Activated naive CD4-positive, alpha-beta T cell treated with anti-CD3 and anti-CD28 coated beads for 36 hours (primary cell): ENCODE measurements around the gene ACADVL. TPM values are rescaled to one million over a fixed set of nuclear protein-coding genes. Genes with fewer than 3 reads are reported as not detected.
"Not testable (repeated sequence)": the region's sequence is repeated elsewhere in the genome, so short reads cannot be mapped to it uniquely, and the experiment has no call there.

ENCODE experiments used
- CTCF ChIA-PET: fragments of 350-600 bp; sonication (Branson Sonifier 250); formaldehyde crosslinking; loops from one replicate; lab custom pipeline; 2021; ENCODE audit warnings: antibody characterized with exemption; lab: Charles Lee
- DNase-seq: peaks from one replicate; pipeline ENCODE4 v3.0.0-alpha.2; 2020
- H3K27ac Mint-ChIP-seq: one replicate; pipeline ENCODE4 v1.8.0; 2021; ENCODE audit warnings: mild to moderate bottlenecking, mixed read lengths
- H3K27me3 Mint-ChIP-seq: one replicate; pipeline ENCODE4 v1.8.0; 2021; ENCODE audit warnings: low read depth, mixed read lengths
- H3K36me3 Mint-ChIP-seq: one replicate; pipeline ENCODE4 v1.8.0; 2021; ENCODE audit warnings: low read depth, mixed read lengths
- H3K4me1 Mint-ChIP-seq: one replicate; pipeline ENCODE4 v1.8.0; 2021; ENCODE audit warnings: low read depth, mixed read lengths
- H3K4me3 Mint-ChIP-seq: one replicate; pipeline ENCODE4 v1.8.0; 2021; ENCODE audit warnings: mild to moderate bottlenecking, moderate library complexity, mixed read lengths
- H3K9me3 Mint-ChIP-seq: one replicate; pipeline ENCODE4 v1.8.0; 2021; ENCODE audit warnings: mixed read lengths
- intact Hi-C: fragments of 100-400 bp; cut with micrococcal nuclease; formaldehyde crosslinking; loops from one replicate; pipeline ENCODE4 v1.15.1; 2023
- total RNA-seq, 2 experiments: library from RNA; stranded (reverse); gene quantifications; one replicate each; pipeline ENCODE4 v1.2.3, GENCODE V29; 2021

ACADVL gene
- total RNA-seq, 2 experiments from 2014 or later: 263 to 267 TPM

- peak within 1 kb of the TSS; percentile 94 for H3K4me3 Mint-ChIP-seq
- no peaks in the 10 kb centered on the region for H3K27me3 Mint-ChIP-seq
- peak within 1 kb of the TSS; percentile 98 for H3K27ac Mint-ChIP-seq
- peaks cover 35% of the 10 kb centered on the region for H3K36me3 Mint-ChIP-seq
- no peaks in the 10 kb centered on the region for H3K9me3 Mint-ChIP-seq
- peaks cover 64% of the 10 kb centered on the region for H3K4me1 Mint-ChIP-seq
- intact Hi-C loops: loop anchor here (1.0 to 5.0 kb wide), 7 partner anchors 13 to 603 kb away; partner anchors contain the start of genes ACADVL, DLG4, EIF5A and ELP5
- DNase-seq: peak; percentile 99
- CTCF ChIA-PET: interaction anchor here (0.6 to 2.5 kb wide), 5 partner anchors 16 to 194 kb away, joined by 3 to 8 read pairs (median 3); partner anchors contain the start of genes ACADVL and DLG4
Measured at GRCh38 chr17:7239091-7240027, 19.6 kb downstream of the ACADVL start, which contains the start of gene PHF23. TSS of gene PHF23 (minus strand) at chr17:7239457. CDS start at chr17:7239279, 178 bp downstream.

- Mint-ChIP-seq H3K4me1 (peaks cover 55% of the 10 kb centered on the region), H3K4me3 (peak overlapping the region; percentile 94), H3K9me3 (no peaks in the 10 kb centered on the region), H3K27ac (peak overlapping the region; percentile 98), H3K36me3 (peaks cover 29% of the 10 kb centered on the region), H3K27me3 (no peaks in the 10 kb centered on the region)
- no peak for DNase-seq
- intact Hi-C loops: no loop called here
- CTCF ChIA-PET: interaction anchor here (0.6 to 1.5 kb wide), 2 partner anchors 56 to 62 kb away, joined by 3 to 4 read pairs; no protein-coding TSS in a partner anchor
Measured at GRCh38 chr17:7240375-7240774, 20.6 kb downstream of the ACADVL start.

GRCh38 chr17:7241090-7241733, 21.5 kb downstream of the ACADVL start:
- Mint-ChIP-seq H3K9me3 (no peaks in the 10 kb centered on the region), H3K4me1 (peaks cover 46% of the 10 kb centered on the region), H3K4me3 (peak overlapping the region; percentile 94), H3K27me3 (no peaks in the 10 kb centered on the region), H3K36me3 (peaks cover 29% of the 10 kb centered on the region), H3K27ac (peak overlapping the region; percentile 98)
- intact Hi-C loops: no loop called here
- CTCF ChIA-PET: interaction anchor here (0.6 to 2.7 kb wide), 5 partner anchors 21 to 240 kb away, joined by 3 to 16 read pairs (median 3); partner anchors contain the start of genes ACADVL, DLG4 and SLC35G6
- DNase-seq: no peak

GRCh38 chr17:7241783-7242716, 22.3 kb downstream of the ACADVL start, which contains the start of gene GABARAP:
TSS of gene GABARAP (minus strand) at chr17:7242449. CDS start at chr17:7242330, 119 bp downstream.
- H3K4me3 Mint-ChIP-seq: peak within 1 kb of the TSS; percentile 94
- intact Hi-C loops: no loop called here
- H3K27ac Mint-ChIP-seq: peak within 1 kb of the TSS; percentile 98
- peaks cover 39% of the 10 kb centered on the region for H3K4me1 Mint-ChIP-seq
- H3K36me3 Mint-ChIP-seq: peaks cover 34% of the 10 kb centered on the region
- CTCF ChIA-PET: interaction anchor here (0.9 to 2.7 kb wide), 4 partner anchors 22 to 239 kb away, joined by 3 to 16 read pairs (median 3); partner anchors contain the start of genes ACADVL, DLG4 and SLC35G6
- peak; percentile 93 for DNase-seq
- H3K27me3 Mint-ChIP-seq: no peaks in the 10 kb centered on the region
- H3K9me3 Mint-ChIP-seq: no peaks in the 10 kb centered on the region

- intact Hi-C loops: no loop called here
- CTCF ChIA-PET: interaction anchor here (2.7 kb wide), 1 partner anchor 23 kb away, joined by 16 read pairs; the partner anchor contains the start of genes ACADVL and DLG4
- peaks cover 36% of the 10 kb centered on the region for H3K4me1 Mint-ChIP-seq
- peaks cover 35% of the 10 kb centered on the region for H3K36me3 Mint-ChIP-seq
- peak overlapping the region; percentile 94 for H3K4me3 Mint-ChIP-seq
- no peaks in the 10 kb centered on the region for H3K27me3 Mint-ChIP-seq
- peak overlapping the region; percentile 98 for H3K27ac Mint-ChIP-seq
- peak; percentile 94 for DNase-seq
- no peaks in the 10 kb centered on the region for H3K9me3 Mint-ChIP-seq
Measured at GRCh38 chr17:7242717-7243452, 23.1 kb downstream of the ACADVL start.

GRCh38 chr17:7243453-7243729, 23.7 kb downstream of the ACADVL start:
- CTCF ChIA-PET: interaction anchor here (1.8 to 2.7 kb wide), 2 partner anchors 23 to 24 kb away, joined by 5 to 16 read pairs; partner anchors contain the start of genes ACADVL and DLG4
- peak overlapping the region; percentile 94 for H3K4me3 Mint-ChIP-seq
- no peaks in the 10 kb centered on the region for H3K9me3 Mint-ChIP-seq
- peaks cover 37% of the 10 kb centered on the region for H3K4me1 Mint-ChIP-seq
- peaks cover 35% of the 10 kb centered on the region for H3K36me3 Mint-ChIP-seq
- intact Hi-C loops: no loop called here
- no peak for DNase-seq
- H3K27ac Mint-ChIP-seq: peak overlapping the region; percentile 78
- H3K27me3 Mint-ChIP-seq: no peaks in the 10 kb centered on the region

GRCh38 chr17:7243838-7244237, 24.1 kb downstream of the ACADVL start:
- CTCF ChIA-PET: interaction anchor here (1.8 kb wide), 1 partner anchor 23 kb away, joined by 5 read pairs; the partner anchor contains the start of genes ACADVL and DLG4
- Mint-ChIP-seq H3K36me3 (peaks cover 34% of the 10 kb centered on the region), H3K4me1 (peaks cover 41% of the 10 kb centered on the region), H3K27ac (peak overlapping the region; percentile 50)
- H3K9me3 Mint-ChIP-seq, H3K27me3 Mint-ChIP-seq, intact Hi-C loops, DNase-seq, H3K4me3 Mint-ChIP-seq: not testable (repeated sequence)

GRCh38 chr17:7246779-7247178, 27.0 kb downstream of the ACADVL start:
- Mint-ChIP-seq H3K4me1 (peaks cover 35% of the 10 kb centered on the region), H3K4me3 (no peak overlapping the region), H3K27me3 (no peaks in the 10 kb centered on the region), H3K36me3 (peaks cover 29% of the 10 kb centered on the region), H3K27ac (peak overlapping the region; percentile 14), H3K9me3 (no peaks in the 10 kb centered on the region)
- intact Hi-C loops: no loop called here
- CTCF ChIA-PET: interaction anchor here (1.5 kb wide), 1 partner anchor 26 kb away, joined by 3 read pairs; no protein-coding TSS in a partner anchor
- no peak for DNase-seq

GRCh38 chr17:7248796-7249195, 29.1 kb downstream of the ACADVL start:
- H3K27ac Mint-ChIP-seq: peak overlapping the region; percentile 31
- intact Hi-C loops: no loop called here

GRCh38 chr17:7249214-7249613, 29.5 kb downstream of the ACADVL start:
- no peaks in the 10 kb centered on the region for H3K27me3 Mint-ChIP-seq
- no peak for DNase-seq
- no peak overlapping the region for H3K27ac Mint-ChIP-seq
- intact Hi-C loops: no loop called here
- peaks cover 37% of the 10 kb centered on the region for H3K4me1 Mint-ChIP-seq
- H3K9me3 Mint-ChIP-seq: no peaks in the 10 kb centered on the region
- CTCF ChIA-PET: interaction anchor here (0.6 to 1.7 kb wide), 3 partner anchors 29 to 114 kb away, joined by 4 to 5 read pairs (median 4); no protein-coding TSS in a partner anchor
- peaks cover 22% of the 10 kb centered on the region for H3K36me3 Mint-ChIP-seq
- peak overlapping the region; percentile 36 for H3K4me3 Mint-ChIP-seq

More at GRCh38 chr17:7248796-7249195, 29.1 kb downstream of the ACADVL start:
- CTCF ChIA-PET: interaction anchor here (1.7 kb wide), 1 partner anchor 28 kb away, joined by 5 read pairs; no protein-coding TSS in a partner anchor
- DNase-seq: no peak
- no peaks in the 10 kb centered on the region for H3K9me3 Mint-ChIP-seq
- no peaks in the 10 kb centered on the region for H3K27me3 Mint-ChIP-seq
- H3K4me1 Mint-ChIP-seq: peaks cover 34% of the 10 kb centered on the region
- peaks cover 19% of the 10 kb centered on the region for H3K36me3 Mint-ChIP-seq
- peak overlapping the region; percentile 36 for H3K4me3 Mint-ChIP-seq
